ENCODE data around the gene TRIM5.

DNA sequence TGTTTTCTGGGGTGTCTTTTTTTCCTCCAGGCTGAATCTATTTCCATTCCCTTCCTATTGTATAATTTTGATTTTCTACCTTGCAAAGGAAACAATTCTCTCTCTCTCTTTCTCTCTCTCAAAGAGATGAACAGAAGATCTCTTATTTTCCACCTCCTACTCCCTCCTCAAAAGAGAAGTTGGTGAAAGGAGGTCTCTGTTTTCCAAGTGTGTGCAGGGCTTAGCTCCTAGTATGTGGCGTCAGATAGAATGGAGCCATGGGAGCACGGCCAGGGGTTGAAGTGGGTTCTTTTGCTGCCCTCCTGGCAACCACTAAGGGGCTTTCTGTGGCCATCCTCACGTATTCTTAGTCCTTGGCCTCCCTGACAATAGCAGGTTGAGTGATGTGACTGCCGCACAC is 59.6 kb downstream of the TRIM5 start:
- TF ChIP-seq CTCF (IDR thresholded peaks at IDR 0.05) (no peak), EZH2 (IDR thresholded peaks at IDR 0.05; ENCODE audit: borderline replicate concordance, insufficient read depth, low read depth, low read length, poor library complexity, severe bottlenecking) (no peak)

Data from B cell (primary cell).